GM19351 (cell line): ENCODE data around the gene DNAJC16.

Source experiments
- ATAC-seq: cut with Tn5 transposase; IDR thresholded peaks from one replicate; pipeline ENCODE4 v1.9.1; 2021; ENCODE audit warnings: mild to moderate bottlenecking, moderate library complexity; ENCODE audit not compliant: unreplicated experiment

The DNAJC16 gene

GRCh38 chr1:15618655-15619525, 92.2 kb downstream of the DNAJC16 start:
- ATAC-seq = no peak

GRCh38 chr1:15620155-15620545, 93.5 kb downstream of the DNAJC16 start:
- no peak for ATAC-seq

GRCh38 chr1:15620902-15621682, 94.4 kb downstream of the DNAJC16 start:
- no peak for ATAC-seq

GRCh38 chr1:15621975-15622374, 95.3 kb downstream of the DNAJC16 start:
- ATAC-seq = no peak

GRCh38 chr1:15622712-15623373, 96.2 kb downstream of the DNAJC16 start:
- ATAC-seq = no peak

GRCh38 chr1:15623435-15623834, 96.8 kb downstream of the DNAJC16 start:
- no peak for ATAC-seq

GRCh38 chr1:15624133-15624714, 97.6 kb downstream of the DNAJC16 start:
- ATAC-seq = no peak

- ATAC-seq = no peak
These were observed 98.6 kb downstream of the DNAJC16 start for GRCh38 chr1:15625056-15625917.
